ENCODE data around the gene IMMP2L.
A peak's percentile ranks its signal among the peaks of the same experiment; 100 is the strongest.

Gene IMMP2L

GRCh38 chr7:111510584-111511378 lies 51.5 kb downstream of the IMMP2L start:
- H3K4me2 ChIP-seq (ENCODE audit: low read depth, low read length, poor library complexity, severe bottlenecking), result no peak overlapping the region
- no peaks in the 10 kb centered on the region for H4K20me1 ChIP-seq (ENCODE audit: insufficient read depth, low read length, poor library complexity, severe bottlenecking)
- peak overlapping the region; percentile 8; the same call in 1 of the 2 replicates for H2AFZ ChIP-seq (ENCODE audit: low read length)
- H3K4me3 ChIP-seq (ENCODE audit: low read length, poor library complexity, severe bottlenecking), result no peak overlapping the region
- H3F3A ChIP-seq (ENCODE audit: low read depth), result no peaks in the 10 kb centered on the region
- no peaks in the 10 kb centered on the region for H3K9me2 ChIP-seq (replicated peaks; ENCODE audit: low read depth, low read length)
- H3K9ac ChIP-seq (ENCODE audit: low read depth, low read length, poor library complexity, severe bottlenecking), result no peak overlapping the region
- no peaks in the 10 kb centered on the region for H3K27me3 ChIP-seq (ENCODE audit: insufficient read depth, low read length, poor library complexity, severe bottlenecking)
- H3K4me1 ChIP-seq (ENCODE audit: insufficient read depth, low read length, poor library complexity, severe bottlenecking), result peaks cover 4% of the 10 kb centered on the region
- TF ChIP-seq CTCF (conservative IDR thresholded peaks at IDR 0.05; ENCODE audit: low read length) (no peak), EZH2phosphoT487 (IDR thresholded peaks at IDR 0.05; ENCODE audit: borderline replicate concordance) (no peak)
- no peaks in the 10 kb centered on the region for H3K36me3 ChIP-seq (ENCODE audit: insufficient read depth, low read length)
- no peaks in the 10 kb centered on the region for H3K79me2 ChIP-seq (ENCODE audit: insufficient read depth, low read length)
- no peaks in the 10 kb centered on the region for H3K9me3 ChIP-seq (ENCODE audit: insufficient read depth, low read depth, low read length)

- H3K79me2 ChIP-seq (ENCODE audit: insufficient read depth, low read length), result no peaks in the 10 kb centered on the region
- TF ChIP-seq CTCF (conservative IDR thresholded peaks at IDR 0.05; ENCODE audit: low read length), result no peak
- TF ChIP-seq EZH2phosphoT487 (IDR thresholded peaks at IDR 0.05; ENCODE audit: borderline replicate concordance), result no peak
- no peak overlapping the region for H3K4me2 ChIP-seq (ENCODE audit: low read depth, low read length, poor library complexity, severe bottlenecking)
- H3K27me3 ChIP-seq (ENCODE audit: insufficient read depth, low read length, poor library complexity, severe bottlenecking), result no peaks in the 10 kb centered on the region
- H3K36me3 ChIP-seq (ENCODE audit: insufficient read depth, low read length), result no peaks in the 10 kb centered on the region
- H3K9me2 ChIP-seq (replicated peaks; ENCODE audit: low read depth, low read length), result no peaks in the 10 kb centered on the region
- H3K4me1 ChIP-seq (ENCODE audit: insufficient read depth, low read length, poor library complexity, severe bottlenecking), result peaks cover 4% of the 10 kb centered on the region
- no peaks in the 10 kb centered on the region for H3K9me3 ChIP-seq (ENCODE audit: insufficient read depth, low read depth, low read length)
- no peak overlapping the region for H3K4me3 ChIP-seq (ENCODE audit: low read length, poor library complexity, severe bottlenecking)
- no peaks in the 10 kb centered on the region for H3F3A ChIP-seq (ENCODE audit: low read depth)
- H2AFZ ChIP-seq (ENCODE audit: low read length), result no peak overlapping the region
- no peaks in the 10 kb centered on the region for H4K20me1 ChIP-seq (ENCODE audit: insufficient read depth, low read length, poor library complexity, severe bottlenecking)
- no peak overlapping the region for H3K9ac ChIP-seq (ENCODE audit: low read depth, low read length, poor library complexity, severe bottlenecking)
Observed at GRCh38 chr7:111510062-111510461, 52.2 kb downstream of the IMMP2L start.

DNA sequence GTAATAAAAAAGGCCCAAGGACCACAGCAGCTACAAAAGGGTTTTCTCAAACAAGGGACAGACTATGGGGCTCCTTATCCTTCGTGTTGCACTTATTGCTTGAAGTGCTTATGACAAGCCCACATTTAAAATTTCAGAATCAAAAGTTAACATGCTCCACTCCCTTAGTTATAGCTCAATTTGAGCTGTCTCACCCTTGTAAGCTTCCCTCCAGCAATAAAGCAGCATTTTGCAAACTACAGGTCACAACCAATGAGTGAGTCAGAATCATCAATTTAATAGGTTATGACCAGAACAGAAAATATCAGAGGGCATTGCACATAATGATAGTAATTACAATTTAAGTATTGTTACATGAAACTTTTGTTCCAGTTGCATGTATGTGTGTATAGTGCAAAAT lies 53.0 kb downstream of the IMMP2L start:
- Histone ChIP-seq H3K4me1 (ENCODE audit: insufficient read depth, low read length, poor library complexity, severe bottlenecking) (peaks cover 4% of the 10 kb centered on the region), H3K9me3 (ENCODE audit: insufficient read depth, low read depth, low read length) (no peaks in the 10 kb centered on the region), H2AFZ (ENCODE audit: low read length) (no peak overlapping the region), H3K36me3 (ENCODE audit: insufficient read depth, low read length) (no peaks in the 10 kb centered on the region), H3F3A (ENCODE audit: low read depth) (no peaks in the 10 kb centered on the region), H3K27me3 (ENCODE audit: insufficient read depth, low read length, poor library complexity, severe bottlenecking) (no peaks in the 10 kb centered on the region), H3K9me2 (replicated peaks; ENCODE audit: low read depth, low read length) (no peaks in the 10 kb centered on the region), H3K4me2 (ENCODE audit: low read depth, low read length, poor library complexity, severe bottlenecking) (no peak overlapping the region), H3K4me3 (ENCODE audit: low read length, poor library complexity, severe bottlenecking) (no peak overlapping the region), H3K9ac (ENCODE audit: low read depth, low read length, poor library complexity, severe bottlenecking) (no peak overlapping the region), H4K20me1 (ENCODE audit: insufficient read depth, low read length, poor library complexity, severe bottlenecking) (no peaks in the 10 kb centered on the region), H3K79me2 (ENCODE audit: insufficient read depth, low read length) (no peaks in the 10 kb centered on the region)
- TF ChIP-seq CTCF (conservative IDR thresholded peaks at IDR 0.05; ENCODE audit: low read length), result no peak
- no peak for TF ChIP-seq EZH2phosphoT487 (IDR thresholded peaks at IDR 0.05; ENCODE audit: borderline replicate concordance)

Data from Loucy (cell line).